Inflammatory macrophage treated with lipopolysaccharide for 1 hour (primary cell): ENCODE measurements around the gene DMRT1.

Experiments
- DNase-seq, 2 donors: peaks; one replicate each; pipeline ENCODE4 v3.0.0-alpha.2; 2020 to 2022

Gene DMRT1

DNA sequence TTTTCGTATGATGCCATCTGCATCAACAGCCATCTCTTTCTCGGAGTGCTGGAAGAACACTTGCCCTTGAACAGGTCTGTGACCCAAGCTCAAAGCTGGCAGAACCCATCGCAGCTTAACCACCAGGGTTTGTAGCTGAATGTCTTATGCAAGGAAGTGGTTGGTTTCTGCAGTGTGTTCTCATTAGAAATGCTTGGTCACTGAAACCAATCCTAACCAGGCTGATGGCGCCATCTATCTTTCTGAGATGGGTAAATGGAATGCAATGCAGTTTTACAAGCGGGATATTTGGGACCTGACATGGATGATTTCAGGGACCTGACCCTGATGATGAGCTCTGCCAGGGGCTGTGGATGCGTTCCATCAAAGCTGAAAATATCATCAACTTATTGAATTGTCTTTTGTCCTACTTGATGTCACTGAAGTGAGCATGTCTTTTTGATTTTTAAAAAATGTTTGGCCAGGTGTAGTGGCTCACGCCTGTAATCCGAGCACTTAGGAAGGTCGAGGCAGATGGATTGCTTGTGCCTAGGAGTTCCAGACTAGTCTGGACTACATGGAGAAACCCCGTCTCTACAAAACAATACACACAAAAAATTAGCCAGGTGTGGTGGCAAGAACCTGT lies 163.7 kb downstream of the DMRT1 start:
- DNase-seq, result peak; percentile 66 to 78

GRCh38 chr9:1007312-1007711 lies 165.8 kb downstream of the DMRT1 start:
- no peak for DNase-seq

GRCh38 chr9:1008216-1008615 lies 166.7 kb downstream of the DMRT1 start:
- DNase-seq, result peak; percentile 73 to 85

DNA sequence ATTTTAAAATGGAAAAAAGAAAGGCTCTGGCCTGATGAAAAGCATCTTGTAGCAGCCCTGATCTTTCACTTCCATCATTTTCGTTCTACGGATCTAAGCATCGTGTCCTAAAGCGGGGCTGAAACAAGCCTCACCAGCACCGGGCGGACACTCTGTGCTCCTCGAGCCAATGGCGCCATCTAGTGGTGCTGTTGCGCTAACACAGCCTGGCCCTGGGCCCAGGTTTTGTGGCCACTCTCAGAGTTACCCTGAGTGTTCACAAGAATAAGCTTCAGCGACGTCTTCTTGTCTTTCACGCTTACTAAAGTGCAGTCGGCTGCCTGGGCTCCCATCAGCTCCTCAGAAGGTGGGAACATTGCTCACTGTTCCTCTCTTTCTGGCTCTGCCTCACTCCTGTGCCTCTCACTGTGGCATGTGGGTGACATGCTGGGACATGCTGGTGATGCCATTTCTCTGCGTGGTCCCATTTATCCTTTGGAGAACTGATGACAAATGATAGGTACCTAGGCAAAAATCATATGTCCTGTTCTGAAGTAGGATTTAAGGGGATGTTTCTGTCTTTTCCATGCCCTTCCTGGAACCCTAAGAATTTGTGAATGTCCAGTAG lies 167.7 kb downstream of the DMRT1 start:
- DNase-seq, result peak; percentile 62 to 96

DNA sequence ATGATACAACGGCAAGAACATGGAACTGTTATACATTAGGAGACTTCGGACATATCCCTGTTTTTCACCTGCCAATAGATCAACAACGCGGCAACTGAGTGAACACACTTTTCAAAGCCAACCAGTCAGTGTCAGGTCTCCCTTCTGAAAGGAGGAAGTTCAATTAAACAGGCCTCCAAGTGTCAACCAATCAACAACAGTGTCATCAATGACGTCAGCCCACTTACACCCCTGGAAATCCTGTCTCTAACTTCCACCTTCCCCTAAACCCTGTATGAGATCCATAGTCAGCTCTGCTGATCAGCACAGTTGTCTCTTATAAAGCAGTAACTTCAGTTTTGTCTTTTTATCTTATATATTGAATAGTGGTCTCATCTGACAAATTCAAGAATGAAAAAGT lies 171.5 kb downstream of the DMRT1 start:
- DNase-seq, result peak; percentile 26 to 46

- no peak for DNase-seq
Measured at GRCh38 chr9:1014225-1014624, 172.7 kb downstream of the DMRT1 start.

DNA sequence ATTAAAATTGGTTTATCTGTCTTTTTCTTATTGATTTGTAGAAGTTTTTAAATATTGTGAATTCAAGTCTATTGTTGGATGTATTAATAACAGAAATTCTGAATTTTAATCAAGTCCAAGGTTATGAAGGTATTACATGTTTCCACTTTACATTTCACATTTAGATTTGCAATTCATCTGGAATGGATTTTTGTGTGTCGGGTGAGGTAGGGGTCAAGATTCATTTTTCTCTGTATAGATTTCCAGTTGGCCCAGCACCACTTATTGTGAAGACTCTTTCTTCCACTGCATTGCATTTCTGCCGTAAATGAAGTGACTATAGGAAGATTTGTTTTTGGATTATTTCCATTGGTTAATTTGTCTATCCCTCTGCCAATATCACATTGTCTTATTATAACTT lies 173.1 kb downstream of the DMRT1 start:
- no peak for DNase-seq

- DNase-seq, result peak in 1 of 2 donors; percentile 37
Measured at GRCh38 chr9:1018121-1018520, 176.6 kb downstream of the DMRT1 start.
